A549 treated with AZD9567 at 1 μM for 4 hours (cell line): ENCODE measurements around the gene FOXI2. TPM values are rescaled to one million over a fixed set of nuclear protein-coding genes. Genes with fewer than 3 reads are reported as not detected.

Source experiments
- total RNA-seq: library from RNA; stranded (reverse); fragments of 200-300 nt; extraction: Qiagen RNA extraction; gene quantifications from 5 replicates; pipeline ENCODE4 v1.2.3, GENCODE V29; 2022; ENCODE audit not compliant: insufficient read depth

The FOXI2 gene
- total RNA-seq, result 0.03 TPM in 1 of 5 replicates, not detected in the others

GRCh38 chr10:127736915-127737562 is at the start of gene FOXI2:
TSS of gene FOXI2 (plus strand) at chr10:127737185. CDS start at chr10:127737274, 89 bp downstream.

Other genes starting within 250 kb of the FOXI2 start
- gene NPS, start 187.9 kb upstream of the FOXI2 start, total RNA-seq, result not detected in 5 replicates
- 0.07 TPM in 1 of 5 replicates, not detected in the others for gene CLRN3, start 155.8 kb downstream of the FOXI2 start, total RNA-seq
- 2.9 to 4.1 TPM (median 3.9 TPM) in 5 replicates for gene PTPRE, start 169.9 kb downstream of the FOXI2 start, total RNA-seq